ENCODE measurements around the gene SLC27A1. TPM values are rescaled to one million over a fixed set of nuclear protein-coding genes. Genes with fewer than 3 reads are reported as not detected.
"Not testable (repeated sequence)": the region's sequence is repeated elsewhere in the genome, so short reads cannot be mapped to it uniquely, and the experiment has no call there.

The SLC27A1 gene
- total RNA-seq, 1 experiment from 2014 or later: 8.9 TPM

- H3K79me2 ChIP-seq (ENCODE audit: low read length): no peaks in the 10 kb centered on the region
- H3K27ac ChIP-seq (ENCODE audit: low read length): no peak overlapping the region
- ATAC-seq: no peak
- H3K9me3 ChIP-seq (ENCODE audit: low read length): no peaks in the 10 kb centered on the region
- no peaks in the 10 kb centered on the region for H3F3A ChIP-seq (ENCODE audit: low read length, unreplicated experiment)
- no peak for DNase-seq
- H3K36me3 ChIP-seq (ENCODE audit: low read depth, low read length): no peaks in the 10 kb centered on the region; the same call in 1 of the 2 replicates
- H3K4me3 ChIP-seq (ENCODE audit: low read length): no peak overlapping the region
- H3K4me1 ChIP-seq (ENCODE audit: insufficient read depth, low read length): no peaks in the 10 kb centered on the region
- TF ChIP-seq EZH2phosphoT487 (IDR thresholded peaks at IDR 0.05; ENCODE audit: borderline replicate concordance, low read length) (no peak), EZH2 (IDR thresholded peaks at IDR 0.05; ENCODE audit: low read length, unreplicated experiment) (no peak)
- TF ChIP-seq, protein P1, sequence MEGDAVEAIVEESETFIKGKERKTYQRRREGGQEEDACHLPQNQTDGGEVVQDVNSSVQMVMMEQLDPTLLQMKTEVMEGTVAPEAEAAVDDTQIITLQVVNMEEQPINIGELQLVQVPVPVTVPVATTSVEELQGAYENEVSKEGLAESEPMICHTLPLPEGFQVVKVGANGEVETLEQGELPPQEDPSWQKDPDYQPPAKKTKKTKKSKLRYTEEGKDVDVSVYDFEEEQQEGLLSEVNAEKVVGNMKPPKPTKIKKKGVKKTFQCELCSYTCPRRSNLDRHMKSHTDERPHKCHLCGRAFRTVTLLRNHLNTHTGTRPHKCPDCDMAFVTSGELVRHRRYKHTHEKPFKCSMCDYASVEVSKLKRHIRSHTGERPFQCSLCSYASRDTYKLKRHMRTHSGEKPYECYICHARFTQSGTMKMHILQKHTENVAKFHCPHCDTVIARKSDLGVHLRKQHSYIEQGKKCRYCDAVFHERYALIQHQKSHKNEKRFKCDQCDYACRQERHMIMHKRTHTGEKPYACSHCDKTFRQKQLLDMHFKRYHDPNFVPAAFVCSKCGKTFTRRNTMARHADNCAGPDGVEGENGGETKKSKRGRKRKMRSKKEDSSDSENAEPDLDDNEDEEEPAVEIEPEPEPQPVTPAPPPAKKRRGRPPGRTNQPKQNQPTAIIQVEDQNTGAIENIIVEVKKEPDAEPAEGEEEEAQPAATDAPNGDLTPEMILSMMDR (conservative IDR thresholded peaks at IDR 0.05; ENCODE audit: low read depth, low read length): no peak
- H3K4me2 ChIP-seq (ENCODE audit: low read length): no peak overlapping the region
- H3K9ac ChIP-seq (ENCODE audit: low read length): no peak overlapping the region
- BruUV-seq (replicated peaks): no TSS peak
- intact Hi-C loops (cut with micrococcal nuclease): no loop called here
- no peaks in the 10 kb centered on the region for H4K20me1 ChIP-seq (ENCODE audit: low read length)
- no peaks in the 10 kb centered on the region for H3K9me2 ChIP-seq (replicated peaks; ENCODE audit: low read length)
- CTCF ChIA-PET: no interaction called here
- POLR2A ChIA-PET (ENCODE audit: unreplicated experiment): no interaction called here
- no peak overlapping the region for H2AFZ ChIP-seq (ENCODE audit: low read length)
- no peaks in the 10 kb centered on the region for H3K27me3 ChIP-seq (ENCODE audit: low read length)
Observed at GRCh38 chr19:17497149-17497798, 26.9 kb downstream of the SLC27A1 start.

DNA sequence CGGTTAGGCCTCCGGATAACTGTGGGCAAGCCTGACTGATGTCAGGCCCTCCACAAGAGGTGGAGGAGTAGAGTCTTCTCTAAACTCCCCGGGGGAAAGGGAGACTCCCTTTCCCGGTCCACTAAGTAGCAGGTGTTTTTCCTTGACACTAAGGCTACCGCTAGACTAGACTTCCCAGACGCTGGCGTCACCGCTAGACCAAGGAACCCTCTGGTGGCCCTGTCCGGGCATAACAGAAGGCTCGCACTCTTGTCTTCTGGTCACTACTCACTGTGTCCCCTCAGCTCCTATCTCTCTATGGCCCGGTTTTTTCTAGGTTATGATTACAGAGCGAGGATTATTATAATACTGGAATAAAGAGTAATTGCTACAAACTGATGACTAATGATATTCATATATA, 28.7 kb downstream of the SLC27A1 start:
- H3K9me3 ChIP-seq (ENCODE audit: low read length); H3K79me2 ChIP-seq (ENCODE audit: low read length); H3F3A ChIP-seq (ENCODE audit: low read length, unreplicated experiment); H4K20me1 ChIP-seq (ENCODE audit: low read length); H3K36me3 ChIP-seq (ENCODE audit: low read depth, low read length); H3K9ac ChIP-seq (ENCODE audit: low read length); CTCF ChIA-PET; ATAC-seq; H3K4me1 ChIP-seq (ENCODE audit: insufficient read depth, low read length); H3K9me2 ChIP-seq (replicated peaks; ENCODE audit: low read length); H3K4me3 ChIP-seq (ENCODE audit: low read length); H2AFZ ChIP-seq (ENCODE audit: low read length); H3K27ac ChIP-seq (ENCODE audit: low read length); intact Hi-C loops (cut with micrococcal nuclease); POLR2A ChIA-PET (ENCODE audit: unreplicated experiment); DNase-seq; H3K27me3 ChIP-seq (ENCODE audit: low read length); H3K4me2 ChIP-seq (ENCODE audit: low read length); BruUV-seq (replicated peaks): not testable (repeated sequence)

GRCh38 chr19:17499648-17500446, 29.5 kb downstream of the SLC27A1 start:
- Histone ChIP-seq H3K27ac (ENCODE audit: low read length) (no peak overlapping the region), H3K4me3 (ENCODE audit: low read length) (no peak overlapping the region), H3K27me3 (ENCODE audit: low read length) (no peaks in the 10 kb centered on the region), H2AFZ (ENCODE audit: low read length) (no peak overlapping the region), H3K36me3 (ENCODE audit: low read depth, low read length) (no peaks in the 10 kb centered on the region; the same call in 1 of the 2 replicates), H3K4me2 (ENCODE audit: low read length) (no peak overlapping the region), H3K79me2 (ENCODE audit: low read length) (no peaks in the 10 kb centered on the region), H3K9me2 (replicated peaks; ENCODE audit: low read length) (no peaks in the 10 kb centered on the region), H3K9ac (ENCODE audit: low read length) (no peak overlapping the region), H3K9me3 (ENCODE audit: low read length) (no peaks in the 10 kb centered on the region), H3F3A (ENCODE audit: low read length, unreplicated experiment) (no peaks in the 10 kb centered on the region), H4K20me1 (ENCODE audit: low read length) (no peaks in the 10 kb centered on the region), H3K4me1 (ENCODE audit: insufficient read depth, low read length) (no peaks in the 10 kb centered on the region)
- intact Hi-C loops (cut with micrococcal nuclease): no loop called here
- no TSS peak for BruUV-seq (replicated peaks)
- ChIA-PET CTCF (no interaction called here), POLR2A (ENCODE audit: unreplicated experiment) (no interaction called here)
- DNase-seq (no peak), ATAC-seq (no peak)
- TF ChIP-seq EZH2 (IDR thresholded peaks at IDR 0.05; ENCODE audit: low read length, unreplicated experiment): no peak
- TF ChIP-seq EZH2phosphoT487 (IDR thresholded peaks at IDR 0.05; ENCODE audit: borderline replicate concordance, low read length): no peak
- TF ChIP-seq, protein P1 (conservative IDR thresholded peaks at IDR 0.05; ENCODE audit: low read depth, low read length): no peak
